ENCODE results near the gene SAP30.

SAP30 gene, protein sequence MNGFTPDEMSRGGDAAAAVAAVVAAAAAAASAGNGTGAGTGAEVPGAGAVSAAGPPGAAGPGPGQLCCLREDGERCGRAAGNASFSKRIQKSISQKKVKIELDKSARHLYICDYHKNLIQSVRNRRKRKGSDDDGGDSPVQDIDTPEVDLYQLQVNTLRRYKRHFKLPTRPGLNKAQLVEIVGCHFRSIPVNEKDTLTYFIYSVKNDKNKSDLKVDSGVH

DNA sequence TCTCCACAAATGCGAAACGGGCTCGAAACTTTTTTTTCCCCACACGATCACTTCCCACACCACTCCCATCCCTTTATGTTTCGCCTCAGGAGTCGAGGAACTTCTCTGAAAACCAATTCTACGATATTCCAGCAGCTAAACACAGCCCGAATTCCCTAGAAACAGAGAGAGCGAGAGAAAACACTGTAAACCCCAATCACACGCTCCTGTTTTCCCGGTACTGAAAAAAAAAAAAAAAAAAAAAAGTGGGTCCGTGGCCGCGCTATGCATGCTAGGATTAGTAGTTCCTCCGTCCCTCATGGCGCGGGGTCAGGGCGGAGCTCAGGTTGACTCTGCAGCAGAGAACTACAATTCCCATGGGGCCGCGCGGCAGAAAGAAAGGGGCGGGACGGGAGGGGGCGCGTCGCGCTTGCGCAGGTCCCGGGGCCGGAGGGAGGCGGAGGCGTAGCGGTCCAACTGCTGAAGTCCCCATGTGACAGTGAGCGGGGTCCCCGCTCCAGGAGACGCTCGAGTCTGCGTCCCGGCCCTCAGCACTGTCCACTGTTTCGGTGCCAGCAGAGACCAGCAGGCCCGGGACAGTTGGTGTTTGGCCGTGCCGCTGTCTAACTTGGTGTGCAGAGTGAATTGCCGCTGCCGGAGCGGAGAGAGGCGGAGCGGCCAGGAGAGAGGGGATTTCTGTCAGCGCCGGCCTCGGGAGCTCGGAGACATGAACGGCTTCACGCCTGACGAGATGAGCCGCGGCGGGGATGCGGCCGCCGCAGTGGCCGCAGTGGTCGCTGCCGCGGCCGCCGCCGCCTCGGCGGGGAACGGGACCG is at the start of gene SAP30:
TSS of gene SAP30 (plus strand) at position 478 of the 815 bp plus-strand sequence. CDS start at position 707, 229 bp downstream.
- DNase-seq = peak; percentile 81

DNA sequence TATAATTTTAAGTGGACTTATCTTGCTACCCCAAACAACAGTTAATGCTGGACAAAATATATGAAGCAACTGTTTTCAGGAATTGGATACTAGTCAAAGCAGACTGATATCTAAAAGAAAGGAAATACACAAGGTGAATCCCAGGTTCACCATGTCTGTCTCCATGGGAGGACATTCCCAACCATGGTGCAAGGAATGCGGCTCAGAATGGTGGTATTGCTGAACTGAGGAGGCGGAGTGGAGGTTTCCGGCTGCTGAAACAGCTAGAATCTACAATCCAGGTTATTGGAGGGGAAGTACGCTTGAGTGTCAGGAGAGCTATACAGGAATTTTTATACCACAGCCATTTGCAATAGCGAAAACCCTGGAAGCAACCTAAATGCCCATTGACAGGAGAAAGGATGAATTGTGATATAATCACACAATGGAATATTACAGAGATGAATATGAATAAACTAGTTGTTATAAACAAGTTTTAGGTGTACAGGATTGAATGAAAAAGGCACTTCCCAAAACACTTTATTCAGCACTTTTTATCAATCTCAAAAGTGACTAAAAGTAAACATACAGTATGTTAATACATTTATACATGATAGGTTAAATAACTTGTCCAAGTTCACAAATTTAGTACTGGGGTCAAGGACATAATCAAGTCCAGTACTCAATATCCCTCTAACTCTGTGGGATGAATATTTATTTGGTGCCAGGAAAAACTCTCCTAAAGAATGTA is 45.6 kb upstream of the SAP30 start:
- DNase-seq = no peak

DNA sequence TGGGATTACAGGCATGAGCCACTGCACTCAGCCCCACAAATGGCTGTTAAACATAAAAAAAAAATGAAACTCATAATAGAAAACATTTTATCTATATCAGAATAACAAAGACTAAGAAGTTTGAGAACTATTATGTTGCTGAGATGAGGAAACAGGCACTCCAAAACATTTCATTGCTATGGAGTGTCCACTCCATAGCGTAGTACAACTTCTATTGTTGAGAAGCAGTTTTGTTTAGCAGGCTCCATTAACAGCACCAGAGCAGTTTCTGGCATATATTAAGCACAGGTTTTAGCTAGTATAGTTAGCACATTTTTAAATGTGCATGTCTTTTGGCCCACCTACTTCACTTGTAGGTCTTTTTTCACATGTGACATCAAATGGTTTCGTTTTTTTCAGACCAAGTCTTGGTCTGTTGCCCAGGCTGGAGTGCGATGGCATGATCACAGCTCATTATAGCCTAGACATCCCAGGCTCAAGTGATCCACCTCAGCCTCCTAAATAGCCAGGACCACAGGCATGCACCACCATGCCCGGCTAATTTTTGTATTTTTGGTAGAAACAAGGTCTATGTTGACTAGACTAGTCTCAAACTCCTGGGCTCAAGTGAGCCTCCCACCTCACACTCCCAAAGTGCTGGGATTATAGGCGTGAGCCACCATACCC is 42.4 kb upstream of the SAP30 start:
- DNase-seq = no peak

DNA sequence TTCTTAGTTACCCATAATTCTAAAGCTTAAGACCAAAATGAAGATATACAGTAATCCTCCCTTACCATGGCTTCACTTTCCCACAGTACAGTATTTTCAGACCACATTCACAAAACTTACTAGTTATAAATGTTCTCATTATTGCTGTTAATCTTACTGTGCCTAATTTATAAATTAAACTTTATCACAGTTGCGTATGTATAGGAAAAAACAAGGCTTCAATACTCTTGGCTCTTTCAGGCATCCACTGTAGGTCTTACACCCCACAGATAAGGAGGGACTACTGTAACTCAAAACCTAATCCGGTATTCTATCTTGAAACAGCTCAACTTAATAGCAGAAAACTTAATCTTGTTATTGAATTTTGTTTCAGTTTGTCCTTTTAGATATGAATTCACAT is 40.2 kb upstream of the SAP30 start:
- DNase-seq = no peak

DNA sequence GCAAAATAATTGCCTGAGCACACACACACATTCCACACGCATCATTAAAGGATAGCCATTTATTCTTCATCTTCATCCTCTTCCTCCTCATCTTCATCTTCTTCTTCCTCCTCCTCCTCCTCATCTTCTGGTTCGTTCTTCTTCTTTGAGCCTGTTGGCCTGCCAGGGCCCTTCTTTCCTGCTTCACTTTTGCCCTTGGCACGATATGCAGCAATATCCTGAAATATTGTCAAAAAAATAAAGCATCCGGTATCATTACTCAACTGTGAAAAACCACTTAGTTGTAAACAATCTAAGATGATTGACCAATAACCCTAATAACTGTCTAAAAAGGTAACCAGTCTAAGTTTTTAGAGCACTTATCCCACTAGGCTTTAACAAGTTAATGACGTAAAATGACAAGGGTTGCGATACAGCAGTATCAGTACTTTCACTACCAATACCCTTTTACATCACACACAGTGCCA is 38.7 kb upstream of the SAP30 start:
- no peak for DNase-seq

DNA sequence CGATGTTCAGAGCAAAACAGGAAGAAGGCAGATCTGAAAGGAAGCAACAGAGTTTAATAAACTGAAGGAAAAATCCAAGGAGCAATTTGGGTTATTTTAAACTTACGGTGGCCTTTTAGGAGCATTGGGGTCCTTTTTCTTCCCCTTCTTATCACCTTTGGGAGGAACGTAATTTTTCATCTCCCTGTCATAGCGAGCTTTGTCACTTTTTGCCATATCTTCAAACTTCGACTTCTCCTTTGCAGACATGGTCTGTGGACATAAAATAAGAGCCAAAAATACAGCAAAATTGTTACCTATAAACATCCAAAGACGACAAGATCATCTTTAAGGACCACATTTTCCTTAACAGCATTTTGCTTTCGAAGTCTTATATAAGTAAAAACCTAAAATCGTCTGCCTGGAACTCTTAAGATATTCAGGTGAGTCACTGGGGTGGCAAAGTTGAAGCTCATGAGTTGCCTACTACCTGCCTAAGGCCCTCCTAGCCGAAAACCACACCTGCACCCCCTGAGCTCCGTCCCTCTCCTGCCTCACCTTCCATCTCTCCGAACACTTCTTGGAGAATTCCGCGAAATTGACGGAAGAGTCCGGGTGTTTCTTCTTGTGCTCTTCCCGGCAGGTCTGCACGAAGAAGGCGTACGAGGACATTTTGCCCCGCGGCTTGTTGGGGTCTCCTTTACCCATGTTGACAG is 37.6 kb upstream of the SAP30 start:
- DNase-seq = no peak

DNA sequence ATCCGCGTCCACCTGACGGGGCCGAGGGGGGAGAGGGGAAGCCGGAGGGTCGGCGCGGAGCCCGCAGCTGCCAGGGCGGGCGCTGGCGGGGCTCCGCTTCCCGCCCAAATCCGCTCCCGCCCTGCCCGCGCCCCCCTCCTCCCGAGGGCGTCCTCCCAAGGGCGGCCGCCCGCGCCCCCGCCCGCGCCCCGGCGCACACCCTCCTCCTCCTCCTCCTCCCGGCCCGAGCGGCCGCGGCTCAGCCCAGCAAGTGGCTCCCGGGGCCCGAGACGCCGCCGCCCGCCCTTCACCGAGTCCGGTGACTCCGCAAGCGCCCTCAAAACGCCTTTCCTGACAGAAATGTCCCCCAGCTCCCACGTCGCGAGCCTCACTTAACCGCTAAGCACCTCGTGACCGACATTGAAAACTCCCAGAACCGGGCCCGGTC is 37.1 kb upstream of the SAP30 start:
- DNase-seq = no peak

DNA sequence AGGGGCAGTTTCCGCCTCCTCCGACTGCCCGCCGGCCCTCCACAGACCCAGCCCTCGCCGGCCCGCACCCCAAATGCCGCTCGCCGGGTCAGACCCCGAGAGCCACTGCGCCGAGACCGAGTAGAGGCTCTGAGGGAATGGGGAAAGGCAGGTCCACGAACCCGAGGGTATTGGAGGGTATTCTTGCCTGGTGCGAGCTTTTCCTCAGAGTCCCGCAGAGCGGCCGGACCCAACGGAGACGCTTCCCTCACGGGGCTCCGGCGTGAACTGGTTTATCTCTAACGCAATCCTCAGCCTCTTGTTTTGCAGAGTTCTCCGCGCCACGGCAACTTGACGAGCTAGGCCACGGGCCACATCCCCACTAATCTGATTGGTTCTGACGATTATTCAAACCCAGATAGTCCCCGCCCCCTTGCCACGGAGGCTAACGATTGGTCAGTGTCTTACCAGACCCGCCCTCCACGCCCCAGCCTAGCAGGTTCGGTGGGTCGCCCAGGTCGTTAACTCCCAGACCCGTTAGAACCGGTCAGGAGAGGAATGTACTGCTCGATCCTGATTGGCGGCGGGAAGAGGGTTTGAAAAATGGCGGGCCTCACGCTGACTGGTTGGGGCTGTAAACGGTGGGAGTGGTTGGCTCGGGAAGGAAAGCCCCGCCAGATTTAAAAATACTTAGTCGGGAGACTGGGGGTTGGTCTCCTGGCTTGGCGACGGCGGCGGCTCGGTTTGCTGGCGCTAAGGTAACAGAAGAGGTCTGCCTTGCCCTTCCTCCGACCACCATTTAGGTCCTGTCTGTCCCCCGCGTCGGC is 36.5 kb upstream of the SAP30 start, which contains the start of gene HMGB2:
TSS of gene HMGB2 (minus strand) at position 274 of the 806 bp plus-strand sequence. CDS start 709 bp downstream, outside the sequence.
- DNase-seq = peak; percentile 97

DNA sequence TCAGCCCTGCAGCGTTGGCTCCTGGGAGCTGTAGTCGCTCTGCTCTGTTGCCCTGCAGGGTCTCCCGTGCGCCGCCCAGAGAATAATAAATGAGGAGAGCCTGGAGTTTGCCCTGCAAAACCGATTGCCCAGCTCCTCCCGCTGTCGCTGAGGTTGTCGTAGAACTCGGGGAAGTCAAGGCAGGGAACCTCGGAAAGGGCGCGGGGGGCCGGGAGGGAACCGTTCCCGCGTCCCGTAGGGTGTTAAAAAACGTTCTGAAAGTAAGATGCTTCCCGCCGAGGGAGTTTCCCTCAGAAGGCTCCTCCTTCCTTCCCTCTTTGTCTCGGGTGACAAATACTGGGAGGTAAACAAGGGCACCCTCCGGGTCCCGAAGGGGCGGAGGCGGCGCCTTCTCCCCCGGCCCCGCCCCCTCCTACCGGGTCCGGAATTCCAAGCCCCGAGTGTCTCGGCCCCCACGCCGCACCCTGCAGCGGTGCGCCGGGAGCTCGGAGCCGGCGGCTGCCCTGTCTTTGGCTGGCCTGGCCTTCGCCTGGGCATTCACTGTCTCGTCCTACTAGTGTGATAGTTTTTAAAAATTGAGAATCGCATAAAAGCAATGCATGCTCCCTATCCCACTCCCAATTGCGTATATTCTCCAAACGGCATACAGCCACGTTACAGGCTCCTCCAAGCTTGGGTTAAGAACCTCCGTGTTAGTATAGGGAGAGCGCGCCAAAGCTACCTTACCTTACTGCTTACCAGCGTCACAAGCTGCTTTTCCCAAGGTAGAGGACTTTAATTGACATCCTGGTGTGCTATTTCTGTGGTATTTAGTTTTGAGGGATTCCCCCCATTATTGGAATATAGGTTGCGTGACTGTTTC is 35.6 kb upstream of the SAP30 start:
- peak; percentile 51 for DNase-seq

DNA sequence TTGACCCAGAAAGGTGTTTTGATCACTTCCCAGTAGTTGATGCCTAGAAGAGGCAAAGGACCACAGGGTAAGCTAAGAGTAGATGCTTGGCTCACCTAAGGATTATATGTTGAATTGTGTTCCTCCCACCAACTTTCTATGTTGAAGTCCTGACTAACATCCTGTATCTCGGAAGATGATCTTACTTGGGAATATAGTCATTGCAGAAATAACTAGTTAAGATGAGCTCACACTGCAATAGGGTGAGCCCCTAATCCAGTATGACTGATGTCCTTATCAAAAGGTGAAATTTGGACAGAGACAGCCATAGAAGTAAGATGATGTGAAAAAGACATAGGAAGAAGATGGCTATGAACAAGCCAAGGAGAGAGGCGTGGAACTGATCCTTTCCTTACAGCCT is 33.3 kb upstream of the SAP30 start:
- DNase-seq = no peak

DNA sequence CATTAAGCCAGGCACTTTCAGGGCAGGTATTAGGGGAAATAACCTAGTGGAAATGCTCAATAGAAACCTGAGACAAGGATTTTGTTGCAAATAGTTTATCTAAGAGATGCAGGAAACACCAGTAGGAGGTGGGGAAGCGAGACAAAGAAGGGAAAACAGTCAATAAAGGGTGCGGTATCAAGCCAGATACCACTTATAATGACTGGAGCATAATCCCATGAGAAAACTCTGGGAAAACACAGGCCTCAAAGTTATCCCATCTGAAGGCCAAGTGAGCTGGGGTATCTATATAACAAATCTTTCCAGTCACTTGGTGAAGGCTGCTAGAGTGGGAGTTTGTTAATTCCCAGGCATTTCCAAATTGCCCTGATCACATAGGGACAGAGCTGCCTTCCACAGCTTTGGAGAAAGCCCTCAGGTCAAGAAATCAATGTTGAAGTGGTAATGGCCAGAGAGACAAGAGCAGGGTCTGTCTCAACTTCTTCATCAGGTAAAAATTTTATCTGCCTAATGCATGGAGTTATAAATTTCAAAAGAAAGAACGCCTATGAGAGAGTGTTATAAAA is 26.8 kb upstream of the SAP30 start:
- no peak for DNase-seq

DNA sequence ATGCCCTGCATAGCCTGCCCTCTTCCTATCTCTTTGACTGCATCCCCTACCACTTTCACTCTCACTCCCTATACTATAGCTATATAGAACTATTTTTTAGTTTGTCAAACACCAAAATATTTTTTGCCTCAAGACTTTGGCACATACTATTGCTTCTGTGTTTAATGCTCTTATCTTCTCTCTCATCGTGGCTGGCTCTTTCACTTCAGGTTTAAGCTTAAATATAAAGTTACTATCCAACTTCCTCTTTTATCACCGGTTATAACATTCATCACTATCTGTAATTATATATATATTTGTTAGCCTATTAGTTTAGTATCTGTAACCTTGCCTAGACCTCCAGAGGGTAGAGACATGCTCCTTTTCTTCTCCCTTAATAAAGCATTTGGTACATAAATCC is 25.1 kb upstream of the SAP30 start:
- no peak for DNase-seq

DNA sequence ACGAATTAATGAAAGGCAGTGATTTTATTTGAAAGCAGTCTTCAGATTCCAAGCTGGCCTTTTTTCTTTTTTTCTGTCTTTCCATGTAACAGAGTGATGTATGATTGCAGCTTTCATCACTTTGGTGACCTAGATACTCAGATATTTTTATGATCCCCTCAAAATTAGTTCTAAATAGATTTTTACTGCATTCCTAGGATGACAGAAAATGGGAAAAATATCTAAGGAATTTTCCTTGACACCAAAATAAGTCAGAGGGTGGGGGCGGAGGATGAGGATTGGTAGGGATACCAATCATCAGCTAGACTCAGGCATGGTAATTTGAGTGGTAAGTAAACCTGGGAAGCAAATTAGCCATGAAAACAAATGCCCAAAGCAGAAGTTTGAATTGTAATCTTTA is 24.7 kb upstream of the SAP30 start:
- no peak for DNase-seq

DNA sequence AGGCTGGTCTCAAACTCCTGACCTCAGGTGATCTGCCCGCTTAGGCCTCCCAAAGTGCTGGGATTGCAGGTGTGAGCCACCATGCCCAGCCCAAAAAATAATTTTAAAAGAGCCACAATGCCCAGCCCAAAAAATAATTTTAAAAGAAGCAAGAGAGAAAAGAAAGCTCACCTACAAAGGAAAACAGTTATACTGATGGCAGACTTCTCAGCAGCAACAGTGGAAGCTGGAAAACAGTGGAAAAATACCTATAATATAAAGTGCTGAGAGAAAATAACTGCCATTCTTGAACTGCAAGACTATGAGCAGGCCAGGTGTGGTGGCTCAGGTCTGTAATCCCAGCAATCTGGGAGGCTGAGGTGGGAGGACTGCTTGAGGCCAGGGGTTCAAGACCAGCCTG is 23.3 kb upstream of the SAP30 start:
- DNase-seq = no peak

DNA sequence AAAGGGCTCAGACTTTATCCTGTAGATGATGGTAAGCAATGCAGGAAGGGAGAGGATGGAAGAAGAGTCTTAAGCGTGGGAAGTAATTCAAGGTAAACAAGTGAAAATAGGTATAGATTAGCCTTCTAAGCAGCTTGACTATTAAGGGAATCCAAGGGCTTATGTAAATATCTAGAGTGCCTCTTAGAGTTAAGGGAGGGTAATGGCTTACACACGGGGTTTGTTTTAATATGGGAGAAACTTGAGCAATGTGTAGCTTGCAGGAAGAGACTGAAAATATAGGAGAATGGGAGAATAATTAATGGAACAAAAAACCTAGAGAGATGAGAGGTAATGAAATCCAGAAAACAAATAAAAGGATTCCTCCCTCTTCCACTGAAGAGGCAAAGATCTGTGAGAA is 12.8 kb upstream of the SAP30 start:
- DNase-seq = peak; percentile 26

DNA sequence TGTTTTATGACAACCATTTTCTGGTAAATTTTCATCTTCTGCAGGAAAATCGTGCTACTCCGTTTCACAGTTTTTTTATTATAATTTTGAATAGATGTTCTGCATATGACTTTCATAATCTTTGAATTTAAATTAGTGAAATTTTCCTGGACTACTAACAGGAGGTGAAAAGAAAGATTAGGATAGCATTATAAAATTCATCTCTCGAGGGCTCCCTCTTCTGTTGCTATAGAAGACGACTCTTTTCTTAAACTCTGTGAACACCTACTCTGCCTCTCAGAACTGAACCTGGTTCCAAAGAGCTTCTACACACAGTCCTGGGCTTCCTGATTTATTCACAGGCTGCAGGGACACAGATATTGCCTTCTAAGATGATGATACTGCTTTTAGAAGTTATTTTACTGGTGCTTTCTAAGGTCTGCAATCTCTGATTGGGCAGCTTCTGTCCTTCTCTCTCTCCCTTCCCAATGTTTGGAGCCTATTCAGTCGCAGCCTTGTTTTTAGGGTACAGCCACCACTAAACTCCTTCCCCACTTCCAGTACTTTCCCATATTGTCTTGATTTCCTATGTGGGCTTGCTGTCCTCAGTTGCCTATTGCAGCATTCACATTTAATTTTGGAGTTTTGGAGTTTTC is 10.1 kb upstream of the SAP30 start:
- no peak for DNase-seq

DNA sequence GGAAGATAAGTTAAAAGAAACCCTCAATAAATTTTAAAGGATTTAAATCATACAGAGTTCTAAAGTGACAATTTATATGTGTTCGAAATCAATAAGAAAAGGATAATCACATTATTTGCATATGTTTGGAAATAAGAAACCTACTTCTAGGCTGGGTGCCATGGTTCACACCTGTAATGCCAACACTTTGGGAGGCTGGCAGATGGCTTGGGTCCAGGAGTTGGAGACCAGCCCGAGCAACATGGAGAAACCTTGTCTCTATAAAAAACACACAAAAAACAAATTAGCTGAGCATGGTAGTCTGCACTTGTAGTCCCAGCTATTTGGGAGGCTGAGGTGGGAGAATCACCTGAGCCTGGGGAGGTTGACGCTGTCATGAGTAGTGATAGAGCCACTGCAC is 8.1 kb upstream of the SAP30 start:
- peak; percentile 69 for DNase-seq

DNA sequence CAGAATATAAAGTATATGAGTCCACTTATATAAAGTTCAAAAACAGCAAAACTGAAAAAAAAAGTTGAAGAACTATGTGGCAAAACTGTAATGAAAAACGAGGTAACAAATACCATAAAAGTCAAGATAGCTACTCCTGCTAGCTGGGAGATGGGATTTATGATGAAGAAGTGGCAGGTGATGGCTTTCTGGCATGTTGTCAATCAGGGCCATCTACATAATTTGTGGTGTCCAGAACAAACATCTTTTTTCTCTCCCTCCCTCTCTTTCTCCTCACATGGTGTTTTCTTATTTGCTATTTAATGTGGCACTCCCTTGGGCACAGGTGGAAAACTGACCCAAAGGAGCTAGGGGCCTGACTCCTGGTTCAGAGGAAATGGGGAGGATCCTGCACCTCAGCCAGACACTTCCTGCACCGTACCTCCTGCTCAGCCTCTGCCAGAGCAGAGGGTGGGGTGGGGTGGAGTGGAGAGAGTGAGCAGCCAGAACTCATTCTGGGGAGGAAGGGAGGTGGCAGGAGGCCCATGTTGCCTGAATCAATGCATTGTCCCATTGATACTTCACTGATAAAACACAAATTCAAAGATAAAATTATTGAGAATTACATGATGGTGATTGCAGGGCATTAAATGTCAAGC is 5.3 kb upstream of the SAP30 start:
- peak; percentile 55 for DNase-seq

DNA sequence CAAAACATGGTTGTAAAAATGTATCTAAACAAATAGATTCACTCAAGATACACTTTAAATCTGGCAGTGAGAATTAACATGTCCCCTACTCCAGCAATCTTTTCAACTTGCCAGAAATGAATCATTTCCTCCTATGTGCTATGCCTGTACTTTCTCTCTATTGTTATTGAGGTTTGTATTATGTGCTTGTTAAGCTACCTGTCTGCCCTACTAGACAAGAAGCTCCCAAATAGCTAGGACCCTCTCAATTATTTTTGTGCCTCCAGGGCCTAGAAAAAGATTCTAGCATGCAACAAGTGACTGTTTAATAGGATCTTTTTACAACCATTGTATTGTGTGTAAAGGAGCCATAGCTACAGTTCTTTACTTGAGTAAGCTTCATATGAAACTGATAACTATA is 3.5 kb upstream of the SAP30 start:
- DNase-seq = no peak

Data from NCI-H2029 treated with DMSO at 0.1 percent for 48 hours (cell line).